ENCODE results near the gene CCDC85B. TPM values are rescaled to one million over a fixed set of nuclear protein-coding genes. Genes with fewer than 3 reads are reported as not detected.

The CCDC85B gene
- total and polyA plus RNA-seq, 2 of the 13 experiments (the other 11 are each of a cell fraction or from before 2014, with no cell fraction given): 8.2 to 19.5 TPM

DNA sequence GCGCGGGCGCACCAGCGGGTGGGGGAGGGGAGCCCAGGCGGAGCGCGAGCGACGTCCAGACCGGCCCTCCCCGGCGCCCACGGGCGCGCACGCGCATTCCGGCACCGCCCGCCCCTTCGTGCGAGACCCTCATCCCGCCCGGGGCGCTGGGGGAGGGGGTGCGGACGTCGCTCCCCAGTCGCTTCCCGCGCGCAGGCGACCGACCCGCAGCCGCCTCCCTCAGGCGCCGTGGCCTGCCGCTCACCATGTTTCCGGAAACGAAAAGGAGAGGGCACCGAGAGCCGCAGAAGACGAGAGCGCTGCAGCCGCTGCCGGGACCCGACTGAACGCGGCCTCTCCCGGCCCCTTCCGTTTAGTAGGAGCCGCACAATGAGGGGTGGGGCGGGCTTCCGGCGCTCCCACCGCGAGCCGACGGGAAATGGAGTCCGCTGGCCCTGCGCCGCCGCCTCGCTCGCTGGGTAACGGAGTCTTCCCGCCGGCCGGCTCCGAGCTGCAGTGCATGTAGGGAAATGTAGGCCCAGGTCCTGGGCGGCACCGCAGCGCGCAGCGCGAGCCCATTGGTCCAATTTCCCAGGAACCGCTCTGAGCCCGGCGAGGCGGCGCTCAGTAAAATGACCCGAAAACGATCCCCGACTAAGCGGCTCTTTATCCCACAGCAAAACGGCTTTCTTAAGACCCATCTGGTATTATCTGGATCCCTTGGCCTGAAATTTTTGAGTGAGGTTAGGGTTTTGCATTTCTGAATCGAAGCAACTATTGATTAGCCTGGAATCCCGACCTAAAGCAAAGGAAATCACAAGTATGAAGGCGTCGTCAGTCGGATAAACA, 32.4 kb upstream of the CCDC85B start, which contains the start of gene CFL1 (continued):
- TF ChIP-seq, protein P1, sequence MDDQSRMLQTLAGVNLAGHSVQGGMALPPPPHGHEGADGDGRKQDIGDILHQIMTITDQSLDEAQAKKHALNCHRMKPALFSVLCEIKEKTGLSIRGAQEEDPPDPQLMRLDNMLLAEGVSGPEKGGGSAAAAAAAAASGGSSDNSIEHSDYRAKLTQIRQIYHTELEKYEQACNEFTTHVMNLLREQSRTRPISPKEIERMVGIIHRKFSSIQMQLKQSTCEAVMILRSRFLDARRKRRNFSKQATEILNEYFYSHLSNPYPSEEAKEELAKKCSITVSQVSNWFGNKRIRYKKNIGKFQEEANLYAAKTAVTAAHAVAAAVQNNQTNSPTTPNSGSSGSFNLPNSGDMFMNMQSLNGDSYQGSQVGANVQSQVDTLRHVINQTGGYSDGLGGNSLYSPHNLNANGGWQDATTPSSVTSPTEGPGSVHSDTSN (CRISPR knock-in tag; IDR thresholded peaks at IDR 0.05; ENCODE audit: borderline replicate concordance): no peak
- TF ChIP-seq ZNF350 (CRISPR knock-in tag; IDR thresholded peaks at IDR 0.05; ENCODE audit: borderline replicate concordance, low read depth): no peak; the same call in 1 of the 2 replicates
- TF ChIP-seq SYNCRIP (IDR thresholded peaks at IDR 0.05; ENCODE audit: insufficient read depth, low read depth, low read length): no peak
- TF ChIP-seq BCL6 (CRISPR knock-in tag; IDR thresholded peaks at IDR 0.05): peak; percentile 46; the same call in 1 of the 2 replicates
- TF ChIP-seq HOXA5 (CRISPR knock-in tag; IDR thresholded peaks at IDR 0.05): no peak
- no peak for TF ChIP-seq SMC3 (IDR thresholded peaks at IDR 0.05; ENCODE audit: low read length)
- TF ChIP-seq, protein P2, sequence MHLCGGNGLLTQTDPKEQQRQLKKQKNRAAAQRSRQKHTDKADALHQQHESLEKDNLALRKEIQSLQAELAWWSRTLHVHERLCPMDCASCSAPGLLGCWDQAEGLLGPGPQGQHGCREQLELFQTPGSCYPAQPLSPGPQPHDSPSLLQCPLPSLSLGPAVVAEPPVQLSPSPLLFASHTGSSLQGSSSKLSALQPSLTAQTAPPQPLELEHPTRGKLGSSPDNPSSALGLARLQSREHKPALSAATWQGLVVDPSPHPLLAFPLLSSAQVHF (CRISPR knock-in tag; IDR thresholded peaks at IDR 0.05): no peak
- TF ChIP-seq TRIM24 (CRISPR knock-in tag; IDR thresholded peaks at IDR 0.05): no peak
- peak; percentile 69 for TF ChIP-seq ZNF12 (CRISPR knock-in tag; IDR thresholded peaks at IDR 0.05)
- no peak for TF ChIP-seq ZNF747 (CRISPR knock-in tag; IDR thresholded peaks at IDR 0.05; ENCODE audit: borderline replicate concordance)
- TF ChIP-seq RAD21 (CRISPR knock-in tag; IDR thresholded peaks at IDR 0.05): peak; percentile 43
- TF ChIP-seq, protein P3, sequence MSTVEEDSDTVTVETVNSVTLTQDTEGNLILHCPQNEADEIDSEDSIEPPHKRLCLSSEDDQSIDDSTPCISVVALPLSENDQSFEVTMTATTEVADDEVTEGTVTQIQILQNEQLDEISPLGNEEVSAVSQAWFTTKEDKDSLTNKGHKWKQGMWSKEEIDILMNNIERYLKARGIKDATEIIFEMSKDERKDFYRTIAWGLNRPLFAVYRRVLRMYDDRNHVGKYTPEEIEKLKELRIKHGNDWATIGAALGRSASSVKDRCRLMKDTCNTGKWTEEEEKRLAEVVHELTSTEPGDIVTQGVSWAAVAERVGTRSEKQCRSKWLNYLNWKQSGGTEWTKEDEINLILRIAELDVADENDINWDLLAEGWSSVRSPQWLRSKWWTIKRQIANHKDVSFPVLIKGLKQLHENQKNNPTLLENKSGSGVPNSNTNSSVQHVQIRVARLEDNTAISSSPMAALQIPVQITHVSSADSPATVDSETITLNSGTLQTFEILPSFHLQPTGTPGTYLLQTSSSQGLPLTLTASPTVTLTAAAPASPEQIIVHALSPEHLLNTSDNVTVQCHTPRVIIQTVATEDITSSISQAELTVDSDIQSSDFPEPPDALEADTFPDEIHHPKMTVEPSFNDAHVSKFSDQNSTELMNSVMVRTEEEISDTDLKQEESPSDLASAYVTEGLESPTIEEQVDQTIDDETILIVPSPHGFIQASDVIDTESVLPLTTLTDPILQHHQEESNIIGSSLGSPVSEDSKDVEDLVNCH (CRISPR knock-in tag; IDR thresholded peaks at IDR 0.05): no peak
- TF ChIP-seq, protein P4, sequence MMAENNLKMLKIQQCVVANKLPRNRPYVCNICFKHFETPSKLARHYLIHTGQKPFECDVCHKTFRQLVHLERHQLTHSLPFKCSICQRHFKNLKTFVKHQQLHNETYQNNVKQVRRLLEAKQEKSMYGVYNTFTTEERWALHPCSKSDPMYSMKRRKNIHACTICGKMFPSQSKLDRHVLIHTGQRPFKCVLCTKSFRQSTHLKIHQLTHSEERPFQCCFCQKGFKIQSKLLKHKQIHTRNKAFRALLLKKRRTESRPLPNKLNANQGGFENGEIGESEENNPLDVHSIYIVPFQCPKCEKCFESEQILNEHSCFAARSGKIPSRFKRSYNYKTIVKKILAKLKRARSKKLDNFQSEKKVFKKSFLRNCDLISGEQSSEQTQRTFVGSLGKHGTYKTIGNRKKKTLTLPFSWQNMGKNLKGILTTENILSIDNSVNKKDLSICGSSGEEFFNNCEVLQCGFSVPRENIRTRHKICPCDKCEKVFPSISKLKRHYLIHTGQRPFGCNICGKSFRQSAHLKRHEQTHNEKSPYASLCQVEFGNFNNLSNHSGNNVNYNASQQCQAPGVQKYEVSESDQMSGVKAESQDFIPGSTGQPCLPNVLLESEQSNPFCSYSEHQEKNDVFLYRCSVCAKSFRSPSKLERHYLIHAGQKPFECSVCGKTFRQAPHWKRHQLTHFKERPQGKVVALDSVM (CRISPR knock-in tag; IDR thresholded peaks at IDR 0.05): peak; percentile 46; the same call in 1 of the 2 replicates
- TF ChIP-seq, protein P5, sequence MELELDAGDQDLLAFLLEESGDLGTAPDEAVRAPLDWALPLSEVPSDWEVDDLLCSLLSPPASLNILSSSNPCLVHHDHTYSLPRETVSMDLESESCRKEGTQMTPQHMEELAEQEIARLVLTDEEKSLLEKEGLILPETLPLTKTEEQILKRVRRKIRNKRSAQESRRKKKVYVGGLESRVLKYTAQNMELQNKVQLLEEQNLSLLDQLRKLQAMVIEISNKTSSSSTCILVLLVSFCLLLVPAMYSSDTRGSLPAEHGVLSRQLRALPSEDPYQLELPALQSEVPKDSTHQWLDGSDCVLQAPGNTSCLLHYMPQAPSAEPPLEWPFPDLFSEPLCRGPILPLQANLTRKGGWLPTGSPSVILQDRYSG (CRISPR knock-in tag; IDR thresholded peaks at IDR 0.05): no peak
- peak; percentile 15; the same call in 1 of the 2 replicates for TF ChIP-seq ISL2 (CRISPR knock-in tag; IDR thresholded peaks at IDR 0.05)
- TF ChIP-seq, protein P6, sequence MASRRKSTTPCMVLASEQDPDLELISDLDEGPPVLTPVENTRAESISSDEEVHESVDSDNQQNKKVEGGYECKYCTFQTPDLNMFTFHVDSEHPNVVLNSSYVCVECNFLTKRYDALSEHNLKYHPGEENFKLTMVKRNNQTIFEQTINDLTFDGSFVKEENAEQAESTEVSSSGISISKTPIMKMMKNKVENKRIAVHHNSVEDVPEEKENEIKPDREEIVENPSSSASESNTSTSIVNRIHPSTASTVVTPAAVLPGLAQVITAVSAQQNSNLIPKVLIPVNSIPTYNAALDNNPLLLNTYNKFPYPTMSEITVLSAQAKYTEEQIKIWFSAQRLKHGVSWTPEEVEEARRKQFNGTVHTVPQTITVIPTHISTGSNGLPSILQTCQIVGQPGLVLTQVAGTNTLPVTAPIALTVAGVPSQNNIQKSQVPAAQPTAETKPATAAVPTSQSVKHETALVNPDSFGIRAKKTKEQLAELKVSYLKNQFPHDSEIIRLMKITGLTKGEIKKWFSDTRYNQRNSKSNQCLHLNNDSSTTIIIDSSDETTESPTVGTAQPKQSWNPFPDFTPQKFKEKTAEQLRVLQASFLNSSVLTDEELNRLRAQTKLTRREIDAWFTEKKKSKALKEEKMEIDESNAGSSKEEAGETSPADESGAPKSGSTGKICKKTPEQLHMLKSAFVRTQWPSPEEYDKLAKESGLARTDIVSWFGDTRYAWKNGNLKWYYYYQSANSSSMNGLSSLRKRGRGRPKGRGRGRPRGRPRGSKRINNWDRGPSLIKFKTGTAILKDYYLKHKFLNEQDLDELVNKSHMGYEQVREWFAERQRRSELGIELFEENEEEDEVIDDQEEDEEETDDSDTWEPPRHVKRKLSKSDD (CRISPR knock-in tag; IDR thresholded peaks at IDR 0.05; ENCODE audit: low read depth): no peak
- peak; percentile 72; the same call in 1 of the 2 replicates for TF ChIP-seq ZNF543 (CRISPR knock-in tag; IDR thresholded peaks at IDR 0.05)
- TF ChIP-seq PCBP1 (IDR thresholded peaks at IDR 0.05; ENCODE audit: borderline replicate concordance, low read depth, low read length): no peak
- no peak for TF ChIP-seq JUND (CRISPR knock-in tag; IDR thresholded peaks at IDR 0.05)

All from HepG2 (cell line).